Stimulated activated CD8-positive, alpha-beta memory T cell treated with anti-CD3 and anti-CD28 coated beads, Interleukin-15, amount 100 ng/mL, for 48 hours (primary cell): ENCODE measurements around the gene COL23A1.

Experiments
- DNase-seq, 2 donors: peaks; one replicate each; pipeline ENCODE4 v3.0.0-alpha.2; 2020; ENCODE audit warnings: low read depth in 2 of 2

Gene COL23A1

DNA sequence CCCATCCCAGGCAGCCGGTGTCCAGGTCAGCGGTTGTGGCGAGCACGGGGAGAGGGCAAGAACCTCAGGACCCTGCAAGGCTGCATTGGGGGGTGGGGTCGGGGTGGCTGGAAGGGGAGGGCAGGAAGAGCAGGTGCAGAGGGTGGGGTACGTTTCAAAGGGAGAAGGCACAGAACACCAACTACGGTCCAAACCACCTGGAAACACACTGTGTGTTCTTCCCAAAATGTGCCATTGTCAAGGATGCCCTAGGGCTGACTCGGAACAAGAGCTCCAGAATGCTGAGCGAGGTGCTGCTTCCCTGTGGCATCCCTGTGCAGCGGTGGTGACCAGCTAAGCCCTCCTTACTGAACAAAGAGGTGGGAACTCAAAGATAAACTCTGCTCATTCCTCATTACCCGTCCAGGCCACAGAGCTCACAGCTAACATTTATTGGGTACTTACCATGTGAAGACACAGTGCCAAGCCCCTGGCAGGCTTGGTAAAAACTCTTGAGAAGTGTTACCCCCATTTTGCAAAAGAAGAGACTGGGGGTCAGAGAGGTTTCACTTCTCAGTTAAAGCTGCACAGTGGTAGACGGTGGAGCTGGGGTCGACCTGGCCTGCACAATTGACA, 153.8 kb downstream of the COL23A1 start:
- no peak for DNase-seq

DNA sequence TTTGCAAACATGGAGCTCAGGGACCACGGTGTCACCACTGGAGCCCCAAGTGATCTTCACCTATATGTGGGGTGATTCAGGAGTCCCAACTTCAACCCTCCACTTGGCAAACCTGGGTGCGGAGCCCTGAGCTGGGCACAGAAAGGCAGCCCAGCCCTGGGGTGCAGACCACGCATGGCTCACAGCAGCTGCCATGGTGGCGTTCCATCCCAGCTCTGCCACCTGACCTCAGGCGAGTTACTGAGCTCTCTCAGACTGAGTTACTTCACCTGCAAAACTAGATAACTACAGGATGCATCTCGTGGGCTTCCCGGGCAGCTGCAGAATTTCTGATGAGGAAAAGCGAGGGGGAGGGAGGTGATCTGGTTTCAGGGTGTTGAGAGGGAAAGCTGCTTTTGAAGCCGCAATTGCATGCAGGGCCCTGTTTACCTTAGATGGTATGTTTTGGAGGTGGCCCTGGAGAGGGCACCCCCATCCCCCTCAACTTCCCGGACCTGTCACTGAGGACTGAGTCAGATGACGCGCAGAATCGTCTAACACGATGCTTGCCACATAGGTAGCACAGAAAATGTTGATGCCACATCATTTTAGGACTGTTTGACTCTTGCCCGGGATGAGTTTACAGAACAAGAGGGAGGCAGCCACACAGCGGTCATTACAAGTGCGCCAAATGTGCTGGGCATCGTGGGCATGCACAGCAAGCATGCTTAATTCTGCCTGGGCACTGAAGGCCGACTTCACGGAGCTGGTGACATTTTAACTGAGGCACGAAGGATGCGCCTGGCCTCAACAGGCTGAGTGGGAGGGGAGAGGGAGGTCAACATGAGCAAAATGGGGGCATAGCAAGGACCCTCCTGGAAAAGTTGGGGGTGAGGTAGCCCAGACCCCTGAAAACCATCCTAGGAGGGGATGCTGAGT, 154.6 kb downstream of the COL23A1 start:
- no peak for DNase-seq

DNA sequence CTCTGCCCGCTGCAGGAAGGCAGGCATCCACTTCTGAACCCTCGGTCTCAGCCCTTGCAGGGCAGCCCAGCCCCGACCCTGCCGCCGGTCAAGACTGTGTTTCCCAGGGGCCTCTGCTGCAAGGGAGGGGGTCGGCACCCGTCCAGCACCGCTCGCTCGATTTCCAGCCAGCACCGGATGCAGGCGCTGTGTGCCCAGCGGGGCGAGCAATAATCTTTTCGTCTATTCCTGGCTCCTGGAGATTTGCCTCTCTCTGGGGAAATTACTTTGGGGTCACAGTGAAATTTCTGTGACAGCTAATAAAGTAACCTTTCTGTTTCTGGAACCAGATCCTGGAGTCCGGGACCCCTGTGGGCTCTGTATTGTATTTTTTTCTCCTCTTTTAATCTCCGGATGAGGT, 155.3 kb downstream of the COL23A1 start:
- DNase-seq, result no peak

DNA sequence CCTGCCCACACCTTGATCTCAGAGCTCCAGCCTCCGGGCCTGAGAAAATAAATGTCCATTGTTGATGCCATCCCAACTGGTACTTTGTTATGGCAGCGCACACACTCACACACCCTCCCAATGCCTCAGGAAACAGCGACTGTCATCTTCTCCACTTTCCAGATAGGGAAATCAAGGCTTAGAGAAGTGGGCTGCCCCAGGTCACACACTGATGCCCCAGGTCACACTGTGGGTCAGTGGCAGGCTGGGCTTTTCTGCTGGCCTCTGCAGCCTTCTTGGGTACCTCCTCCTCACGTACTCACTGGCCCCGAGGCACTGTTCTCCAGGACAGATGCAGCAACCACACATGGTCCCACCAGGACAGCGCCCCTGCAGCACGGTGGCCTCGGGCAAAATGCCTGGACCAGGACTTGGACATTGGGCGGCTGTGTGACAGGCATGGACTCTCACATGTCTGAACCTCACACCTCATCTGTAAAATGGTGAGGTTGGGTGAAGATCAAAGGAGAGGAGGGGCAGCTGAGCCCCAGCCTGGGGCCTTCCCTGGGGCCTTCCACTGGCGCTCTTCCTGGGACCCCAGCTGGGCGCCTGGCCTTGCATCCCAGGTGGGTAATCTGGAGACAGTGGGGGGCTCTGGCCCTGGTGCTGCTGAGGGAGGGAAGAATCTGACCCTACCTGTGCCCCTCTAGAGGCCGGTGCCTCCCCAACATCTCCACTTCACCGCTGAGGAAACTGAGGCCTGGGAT, 156.0 kb downstream of the COL23A1 start:
- DNase-seq, result no peak

DNA sequence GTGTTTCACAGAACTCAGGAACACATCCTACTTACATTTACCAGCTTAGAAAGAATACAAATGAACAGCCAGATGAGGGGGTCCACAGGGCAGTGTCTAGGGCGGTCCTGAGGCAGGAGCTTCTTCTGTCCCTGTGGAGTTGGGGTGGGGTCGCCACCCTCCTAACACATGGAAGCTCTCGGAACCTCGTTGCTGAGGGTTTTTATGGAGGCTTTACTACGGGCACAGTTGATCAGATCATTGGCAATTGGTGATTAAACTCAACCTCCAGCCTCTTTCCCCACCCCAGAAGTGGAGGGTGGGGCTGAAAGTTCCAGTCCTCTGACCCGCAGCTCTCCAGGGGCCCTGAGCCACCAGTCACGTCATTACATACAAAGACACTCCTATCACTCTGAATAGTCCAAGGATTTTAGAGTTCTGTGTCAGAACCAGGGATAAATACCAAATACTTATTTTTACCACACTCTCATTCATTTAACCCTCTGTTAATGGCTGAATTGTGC, 156.9 kb downstream of the COL23A1 start:
- DNase-seq, result no peak

DNA sequence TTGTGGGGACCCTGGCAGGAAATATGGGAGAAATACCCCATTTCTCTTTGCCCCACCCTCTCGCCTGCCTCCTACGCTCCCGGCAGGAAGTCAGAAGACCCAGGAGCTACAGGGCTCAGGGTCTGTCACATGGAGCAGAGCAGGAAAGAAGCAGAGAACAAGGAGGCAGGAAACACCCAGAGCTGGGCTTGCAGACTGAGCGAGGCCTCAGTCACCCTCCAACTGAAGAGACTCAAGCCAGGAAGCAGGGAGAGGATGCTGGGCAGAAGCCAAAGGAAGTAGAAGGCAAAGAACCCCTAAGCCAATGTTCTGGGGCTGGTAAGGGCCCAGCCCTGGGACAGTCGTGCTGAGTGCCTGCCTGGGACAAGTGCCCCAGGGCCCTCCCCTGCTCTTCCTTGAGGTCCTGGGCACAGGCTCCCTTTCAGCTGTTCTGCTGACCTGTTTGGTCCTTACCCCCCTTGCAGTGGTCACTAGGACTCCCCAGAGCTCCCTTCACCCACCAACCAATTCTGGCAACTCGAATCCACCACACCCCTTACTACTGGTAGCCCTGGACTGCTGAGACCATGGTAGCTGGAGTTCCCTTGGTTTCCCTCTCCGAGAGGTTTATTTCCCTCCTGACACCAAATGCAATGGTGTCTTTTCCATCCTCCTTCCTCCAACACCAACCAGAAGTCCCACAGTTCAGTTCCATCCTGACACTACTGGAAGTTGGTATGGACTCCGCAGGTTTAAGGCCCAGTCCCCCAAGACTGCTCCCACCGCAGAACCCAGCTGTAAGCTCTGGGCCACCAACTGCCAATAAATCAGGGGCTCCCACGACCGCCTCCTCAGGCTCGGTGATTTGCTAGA, 157.5 kb downstream of the COL23A1 start:
- no peak for DNase-seq

DNA sequence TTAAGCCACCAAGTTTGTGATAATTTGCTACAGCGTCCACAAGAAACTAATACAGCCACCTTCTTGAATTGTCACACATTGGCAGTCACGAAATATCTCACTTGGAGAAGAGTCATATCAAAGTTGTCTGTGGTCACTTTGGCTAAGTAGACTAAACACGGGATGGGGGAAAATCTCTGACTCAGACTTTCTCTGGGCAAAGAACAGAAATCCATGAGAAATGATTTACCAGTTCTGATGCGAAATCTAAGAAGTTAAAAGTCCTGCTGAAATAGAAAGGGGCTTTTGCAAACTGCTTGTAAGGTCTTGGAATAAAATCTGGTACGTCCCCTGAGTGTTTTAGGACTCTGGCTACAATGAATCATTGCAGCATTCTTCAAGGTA, 158.4 kb downstream of the COL23A1 start:
- DNase-seq, result no peak

DNA sequence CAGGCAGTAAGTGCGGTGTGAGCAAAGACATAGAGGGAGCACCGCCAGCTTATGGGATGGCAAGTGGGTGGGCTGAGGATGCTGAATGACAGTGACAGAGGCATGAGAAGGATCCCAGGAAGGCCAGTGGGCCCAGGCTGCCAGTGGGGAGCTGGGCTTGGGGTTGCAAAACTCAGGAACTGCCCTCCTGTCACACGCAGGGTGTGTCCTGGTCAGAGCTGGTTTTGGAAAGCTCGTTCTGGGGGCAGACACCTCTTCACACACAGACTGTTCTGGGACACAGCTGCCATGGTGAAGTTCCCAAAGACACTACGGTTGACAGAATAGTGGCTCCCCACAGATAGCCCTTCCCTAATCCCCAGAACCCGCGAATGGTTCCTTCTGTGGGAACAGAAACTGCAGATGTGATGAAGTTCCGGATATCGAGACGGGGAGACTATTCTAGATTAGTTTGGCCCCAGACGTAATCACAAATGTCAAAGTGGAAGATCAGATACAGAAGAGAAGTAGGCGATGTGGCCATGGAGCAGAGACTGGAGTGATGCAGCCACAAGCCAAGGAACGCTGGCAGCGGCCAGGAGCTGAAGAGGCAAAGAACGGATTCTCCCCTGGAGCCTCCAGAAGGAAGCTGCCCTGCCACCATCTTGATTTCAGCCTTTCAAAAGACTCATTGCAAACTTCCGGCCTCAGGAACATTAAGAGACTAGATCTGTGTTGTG, 159.0 kb downstream of the COL23A1 start:
- DNase-seq, result no peak

DNA sequence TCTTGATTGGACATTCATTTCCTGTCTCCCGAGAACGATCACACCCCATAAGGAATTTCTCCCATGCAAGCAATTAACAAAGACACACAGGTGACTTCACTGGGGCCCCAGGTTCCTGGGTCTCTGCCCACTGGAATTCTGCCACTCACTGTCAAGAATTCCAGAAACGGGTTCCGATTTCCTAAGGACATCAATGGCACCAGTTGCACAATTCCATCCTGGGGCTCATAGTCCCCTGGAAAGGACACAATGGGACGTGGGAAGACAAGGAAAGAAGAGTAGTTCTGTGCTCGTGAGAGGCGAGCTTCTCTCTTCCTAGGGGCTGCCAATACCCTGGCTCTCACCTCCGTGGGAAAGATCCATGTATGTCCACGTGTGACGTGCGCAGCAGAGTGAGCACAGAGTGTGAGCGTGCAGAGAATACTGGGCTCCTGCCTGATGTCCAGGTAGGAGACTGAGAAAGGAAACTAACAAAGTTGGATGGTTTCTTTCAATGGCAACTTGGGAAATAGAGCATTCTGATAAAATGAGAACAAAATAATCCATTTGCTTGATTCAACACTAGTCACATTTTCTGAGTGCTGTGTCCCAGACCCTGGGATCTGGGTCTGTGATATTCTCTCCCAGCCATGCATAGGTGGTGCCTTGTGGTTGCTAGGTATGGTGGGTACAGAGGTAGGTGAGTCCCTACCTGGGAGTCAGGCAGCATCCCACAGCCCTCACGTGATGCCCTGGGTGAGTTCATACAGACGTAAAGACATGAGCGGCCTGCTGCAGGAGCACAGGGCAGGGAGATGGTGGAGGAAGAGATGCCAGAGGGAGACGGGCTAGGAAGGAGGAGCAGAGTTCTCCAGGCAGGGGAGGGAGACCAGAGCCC, 159.8 kb downstream of the COL23A1 start:
- DNase-seq, result no peak

DNA sequence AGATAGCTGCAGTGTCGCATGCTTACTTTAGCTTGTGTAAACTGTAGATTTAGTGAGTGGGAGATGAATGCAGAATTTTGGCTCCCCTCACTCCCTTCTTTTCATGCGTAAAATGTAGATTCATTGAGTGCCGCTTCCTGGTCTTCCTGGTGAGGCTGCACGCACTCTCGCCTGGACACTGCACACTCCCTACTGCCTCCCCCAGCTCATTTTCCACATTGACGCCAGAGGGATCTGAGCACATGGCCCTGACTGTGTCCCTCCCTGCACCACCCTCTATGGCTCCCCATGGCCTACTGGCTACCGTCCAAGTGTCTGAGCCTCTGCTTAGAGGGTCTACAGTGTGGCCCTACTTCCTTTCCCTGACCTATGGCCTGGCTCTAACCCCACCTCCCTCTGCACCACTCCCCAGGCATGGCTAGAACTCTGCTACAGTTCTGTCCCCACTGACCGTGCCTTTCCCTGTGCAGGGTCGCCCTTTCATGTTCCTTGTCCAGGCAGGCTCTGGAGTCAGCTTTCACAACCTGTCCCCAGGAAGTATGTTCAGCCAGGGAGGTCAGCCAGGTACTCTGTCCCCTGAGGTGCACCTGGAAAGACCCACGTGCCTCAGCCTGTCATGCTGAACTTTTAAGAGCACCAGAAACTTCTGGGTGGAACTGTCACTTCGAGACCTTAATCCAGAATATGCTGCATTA, 160.6 kb downstream of the COL23A1 start:
- no peak for DNase-seq

DNA sequence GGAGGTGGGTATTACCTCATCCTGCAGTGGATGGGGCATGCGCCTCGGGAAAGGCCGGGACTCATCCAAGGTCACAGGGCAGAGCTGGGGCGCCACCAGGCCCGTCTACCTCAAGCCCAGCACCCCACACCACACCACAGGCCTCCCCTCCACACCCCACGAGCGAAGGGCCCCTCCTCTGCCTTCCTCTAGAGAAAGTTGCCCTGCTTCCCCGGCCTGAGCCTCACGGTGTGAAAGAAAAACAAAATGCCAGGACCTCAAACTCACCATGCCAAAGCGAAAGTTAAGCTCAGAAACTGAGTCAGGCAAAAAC, 161.1 kb downstream of the COL23A1 start:
- DNase-seq, result no peak

DNA sequence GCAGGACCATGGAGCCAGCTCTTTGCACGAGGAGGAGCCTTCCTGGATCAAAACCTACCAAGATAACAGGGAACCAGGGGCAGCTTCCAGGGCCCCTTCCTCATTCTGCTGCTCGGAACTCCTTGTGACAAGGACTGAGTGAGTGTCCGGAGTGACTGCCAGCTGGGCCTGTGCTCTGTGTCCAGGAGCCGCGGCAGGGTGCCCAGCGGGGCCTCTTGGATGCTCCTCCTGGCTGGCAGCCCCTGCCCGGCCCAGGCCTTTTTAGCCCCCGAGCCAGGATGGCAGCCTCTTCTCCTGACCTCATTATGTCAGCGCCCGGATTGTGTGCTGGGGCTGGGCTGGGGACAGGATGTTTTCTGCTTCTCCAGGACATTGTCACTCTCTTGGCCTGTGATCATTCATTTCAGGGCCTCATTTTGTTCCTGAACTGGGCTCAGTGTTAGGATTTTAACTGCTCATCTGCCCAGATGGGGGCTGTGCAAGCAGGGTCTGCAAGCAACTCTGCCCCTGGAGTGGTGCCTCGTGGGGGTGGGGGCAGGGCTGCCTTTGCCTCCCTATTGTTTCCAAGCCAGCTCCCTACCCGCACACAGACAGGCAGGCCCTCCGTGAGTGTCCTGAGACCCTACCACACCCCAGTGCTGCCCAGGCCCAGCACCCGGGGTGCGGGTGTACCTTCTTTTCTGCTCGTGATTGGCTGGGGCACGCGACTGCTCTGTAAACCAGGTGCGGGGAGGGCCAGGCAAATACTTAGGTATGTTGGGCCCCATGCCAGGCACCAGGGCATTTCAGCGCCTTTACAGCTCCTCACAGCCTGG, 161.6 kb downstream of the COL23A1 start:
- DNase-seq, result no peak

DNA sequence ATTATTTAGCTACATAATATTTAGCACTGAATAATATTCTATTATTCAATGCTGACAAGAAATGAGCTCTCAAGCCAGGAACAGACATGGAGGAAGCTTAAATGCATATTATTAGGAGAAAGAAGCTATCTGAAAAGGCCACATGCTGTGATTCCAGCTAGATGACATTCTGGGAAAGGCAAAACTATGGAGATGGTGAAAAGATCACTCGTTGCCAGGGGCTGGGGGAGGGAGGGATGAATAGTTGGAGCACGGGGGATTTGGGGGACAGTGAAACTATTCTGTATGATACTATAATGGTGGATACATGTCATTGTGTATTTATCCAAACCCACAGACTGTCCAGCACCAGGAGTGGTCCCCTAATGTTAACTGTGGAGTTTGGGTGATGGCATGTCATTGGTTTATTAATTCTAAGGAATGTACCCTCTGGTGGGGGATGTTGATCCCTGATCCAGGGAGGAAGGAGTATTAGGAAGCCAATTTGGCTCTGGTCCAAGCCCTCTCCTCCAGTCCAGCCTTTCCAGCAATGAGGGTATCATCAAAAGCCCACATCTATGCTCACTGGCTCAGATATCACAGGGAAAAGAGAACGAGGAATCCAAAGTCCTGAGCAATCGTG, 162.5 kb downstream of the COL23A1 start:
- DNase-seq, result no peak

DNA sequence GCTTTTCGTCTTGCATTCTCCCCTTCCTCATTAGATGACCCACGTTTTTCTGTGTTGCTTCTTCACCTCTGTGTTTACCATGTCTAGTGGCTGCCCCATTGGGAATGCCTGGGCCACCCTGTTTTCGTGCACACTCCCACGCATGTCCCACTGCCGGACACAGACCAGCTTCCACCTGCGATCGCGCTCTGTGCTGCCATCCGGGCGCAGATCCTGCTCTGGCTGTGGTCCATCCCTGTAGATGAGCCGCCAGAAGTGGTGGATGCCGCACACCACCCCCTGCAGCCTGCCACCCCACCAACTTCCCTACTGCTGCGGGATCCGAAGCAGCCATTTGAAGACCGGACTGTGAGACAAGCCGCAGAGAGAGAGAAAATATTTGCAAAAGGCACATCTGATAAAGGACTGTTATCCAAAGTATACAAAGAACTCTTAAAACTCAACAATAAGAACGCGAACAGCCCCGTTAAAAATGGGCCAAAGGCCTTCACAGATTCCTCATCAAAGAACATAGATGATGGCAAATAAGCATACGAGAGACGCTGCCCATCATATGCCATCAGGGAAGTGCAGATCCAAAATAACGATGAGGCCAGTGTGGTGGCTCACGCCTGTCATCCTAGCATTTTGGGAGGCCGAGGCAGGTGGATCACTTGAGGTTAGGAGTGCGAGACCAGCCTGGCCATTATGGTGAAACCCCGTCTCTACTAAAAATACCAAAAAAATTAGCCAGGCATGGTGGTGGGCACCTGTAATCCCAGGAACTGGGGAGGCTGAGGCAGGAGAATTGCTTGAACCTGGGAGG, 163.7 kb downstream of the COL23A1 start:
- DNase-seq, result no peak

DNA sequence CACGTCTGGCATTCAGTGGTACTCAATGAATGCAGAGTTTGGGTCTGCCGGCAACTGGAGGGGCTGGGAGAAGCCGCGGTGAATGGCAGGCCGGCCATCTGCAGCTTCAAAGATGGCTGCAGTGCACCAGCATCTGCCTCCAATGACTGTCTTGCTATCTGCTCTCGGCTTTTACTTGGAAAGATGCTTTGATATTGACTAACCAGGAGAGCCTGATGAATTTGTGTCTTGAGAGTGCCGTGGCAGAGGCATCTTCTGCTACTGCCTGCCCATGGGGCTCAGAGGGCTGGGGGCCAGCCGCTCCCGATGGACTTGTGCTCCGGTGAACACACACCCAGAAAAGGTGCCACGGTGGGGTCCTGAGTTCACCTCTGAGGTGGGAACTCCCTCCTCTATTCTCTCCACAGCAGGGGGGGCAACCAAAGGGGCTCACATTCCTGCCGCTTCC, 164.5 kb downstream of the COL23A1 start:
- no peak for DNase-seq

DNA sequence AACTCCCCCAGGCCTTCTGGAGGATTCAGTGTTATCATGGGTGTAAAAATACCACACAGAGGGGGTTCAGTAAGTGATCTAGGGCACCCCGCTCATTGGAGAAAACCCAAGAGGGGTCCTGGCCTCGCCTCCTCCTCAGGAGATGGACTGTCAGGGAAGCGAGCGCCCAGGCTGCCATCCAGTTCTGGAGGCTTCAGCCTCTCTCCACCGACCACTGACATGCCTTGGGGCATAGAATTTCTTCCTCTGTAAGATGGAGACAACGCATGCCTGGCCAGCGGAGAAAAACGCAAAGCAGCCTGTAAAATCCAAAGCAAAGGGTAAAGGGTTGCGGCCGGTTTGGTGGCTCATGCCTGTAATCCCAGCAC, 165.4 kb downstream of the COL23A1 start:
- no peak for DNase-seq
